ENCODE data around the gene PCA3. TPM values are rescaled to one million over a fixed set of nuclear protein-coding genes. Genes with fewer than 3 reads are reported as not detected.

Gene PCA3
- total and polyA plus RNA-seq, 2 donors (not counting 1 experiment from before 2014, with no cell fraction given): not detected

- Histone ChIP-seq H3K27me3 (ENCODE audit: control insufficient read depth, insufficient read depth, low read length) (peaks cover 2% of the 10 kb centered on the region), H3K9ac (ENCODE audit: insufficient read depth, low read length) (no peak overlapping the region), H3K4me2 (ENCODE audit: extremely low read depth, insufficient read depth, low read length) (no peak overlapping the region), H3K79me2 (ENCODE audit: control insufficient read depth, insufficient read depth, low read length) (no peaks in the 10 kb centered on the region), H3K4me1 (ENCODE audit: control insufficient read depth, extremely low read depth, insufficient read depth, low read length) (no peaks in the 10 kb centered on the region), H3K4me3 (replicated peaks in 1 of 4; ENCODE audit: control extremely low read depth in 1 of 4, insufficient read depth in 1 of 4, low read depth in 3 of 4, low read length in 4 of 4) (no peak overlapping the region), H3K27ac (ENCODE audit: insufficient read depth, low read length) (no peak overlapping the region), H4K20me1 (ENCODE audit: control insufficient read depth, extremely low read depth, insufficient read depth, low read length) (no peaks in the 10 kb centered on the region), H3K9me3 (ENCODE audit: control insufficient read depth, insufficient read depth, low read depth, low read length) (no peaks in the 10 kb centered on the region), H3K36me3 (ENCODE audit: control insufficient read depth, insufficient read depth, low read length) (no peaks in the 10 kb centered on the region), H2AFZ (ENCODE audit: low read length) (no peak overlapping the region)
- DNase-seq (ENCODE audit: low read depth in 2 of 2): peak in 1 of 2 donors; percentile 57
- TF ChIP-seq CTCF (conservative IDR thresholded peaks at IDR 0.05 in 1 of 2, IDR thresholded peaks at IDR 0.05 in 1 of 2; ENCODE audit: low read depth in 1 of 2, low read length in 2 of 2) (no peak), EZH2 (IDR thresholded peaks at IDR 0.05; ENCODE audit: low read length, missing control alignments) (no peak)
Measured at GRCh38 chr9:76717613-76718012, 46.6 kb upstream of the PCA3 start.

- Histone ChIP-seq H2AFZ (ENCODE audit: low read length) (no peak overlapping the region), H3K36me3 (ENCODE audit: control insufficient read depth, insufficient read depth, low read length) (no peaks in the 10 kb centered on the region), H3K79me2 (ENCODE audit: control insufficient read depth, insufficient read depth, low read length) (no peaks in the 10 kb centered on the region), H3K27ac (ENCODE audit: insufficient read depth, low read length) (no peak overlapping the region), H3K27me3 (ENCODE audit: control insufficient read depth, insufficient read depth, low read length) (peaks cover 2% of the 10 kb centered on the region), H3K4me3 (replicated peaks in 1 of 4; ENCODE audit: control extremely low read depth in 1 of 4, insufficient read depth in 1 of 4, low read depth in 3 of 4, low read length in 4 of 4) (no peak overlapping the region), H4K20me1 (ENCODE audit: control insufficient read depth, extremely low read depth, insufficient read depth, low read length) (no peaks in the 10 kb centered on the region), H3K4me1 (ENCODE audit: control insufficient read depth, extremely low read depth, insufficient read depth, low read length) (no peaks in the 10 kb centered on the region), H3K9me3 (ENCODE audit: control insufficient read depth, insufficient read depth, low read depth, low read length) (no peaks in the 10 kb centered on the region), H3K9ac (ENCODE audit: insufficient read depth, low read length) (no peak overlapping the region), H3K4me2 (ENCODE audit: extremely low read depth, insufficient read depth, low read length) (no peak overlapping the region)
- DNase-seq (ENCODE audit: low read depth in 2 of 2): no peak
- no peak for TF ChIP-seq EZH2 (IDR thresholded peaks at IDR 0.05; ENCODE audit: low read length, missing control alignments)
- no peak for TF ChIP-seq CTCF (conservative IDR thresholded peaks at IDR 0.05 in 1 of 2, IDR thresholded peaks at IDR 0.05 in 1 of 2; ENCODE audit: low read depth in 1 of 2, low read length in 2 of 2)
Measured at GRCh38 chr9:76718166-76718565, 46.1 kb upstream of the PCA3 start.

GRCh38 chr9:76720245-76720644 is 44.0 kb upstream of the PCA3 start:
- TF ChIP-seq EZH2 (IDR thresholded peaks at IDR 0.05; ENCODE audit: low read length, missing control alignments): no peak
- no peak for TF ChIP-seq CTCF (conservative IDR thresholded peaks at IDR 0.05 in 1 of 2, IDR thresholded peaks at IDR 0.05 in 1 of 2; ENCODE audit: low read depth in 1 of 2, low read length in 2 of 2)
- no peak overlapping the region for H3K4me3 ChIP-seq (replicated peaks in 1 of 4; ENCODE audit: control extremely low read depth in 1 of 4, insufficient read depth in 1 of 4, low read depth in 3 of 4, low read length in 4 of 4)
- no peaks in the 10 kb centered on the region for H3K27me3 ChIP-seq (ENCODE audit: control insufficient read depth, insufficient read depth, low read length)
- H3K9ac ChIP-seq (ENCODE audit: insufficient read depth, low read length): no peak overlapping the region
- H3K4me1 ChIP-seq (ENCODE audit: control insufficient read depth, extremely low read depth, insufficient read depth, low read length): no peaks in the 10 kb centered on the region
- H3K27ac ChIP-seq (ENCODE audit: insufficient read depth, low read length): no peak overlapping the region
- no peaks in the 10 kb centered on the region for H3K9me3 ChIP-seq (ENCODE audit: control insufficient read depth, insufficient read depth, low read depth, low read length)
- no peak overlapping the region for H2AFZ ChIP-seq (ENCODE audit: low read length)
- no peaks in the 10 kb centered on the region for H3K79me2 ChIP-seq (ENCODE audit: control insufficient read depth, insufficient read depth, low read length)
- H3K4me2 ChIP-seq (ENCODE audit: extremely low read depth, insufficient read depth, low read length): no peak overlapping the region
- no peak for DNase-seq (ENCODE audit: low read depth in 2 of 2)
- H3K36me3 ChIP-seq (ENCODE audit: control insufficient read depth, insufficient read depth, low read length): no peaks in the 10 kb centered on the region
- H4K20me1 ChIP-seq (ENCODE audit: control insufficient read depth, extremely low read depth, insufficient read depth, low read length): no peaks in the 10 kb centered on the region
